ENCODE measurements around the gene SLC5A5. TPM values are rescaled to one million over a fixed set of nuclear protein-coding genes. Genes with fewer than 3 reads are reported as not detected.

SLC5A5 gene
- total RNA-seq, 4 donors from 2014 or later: 0.16 TPM; not detected in 3

DNA sequence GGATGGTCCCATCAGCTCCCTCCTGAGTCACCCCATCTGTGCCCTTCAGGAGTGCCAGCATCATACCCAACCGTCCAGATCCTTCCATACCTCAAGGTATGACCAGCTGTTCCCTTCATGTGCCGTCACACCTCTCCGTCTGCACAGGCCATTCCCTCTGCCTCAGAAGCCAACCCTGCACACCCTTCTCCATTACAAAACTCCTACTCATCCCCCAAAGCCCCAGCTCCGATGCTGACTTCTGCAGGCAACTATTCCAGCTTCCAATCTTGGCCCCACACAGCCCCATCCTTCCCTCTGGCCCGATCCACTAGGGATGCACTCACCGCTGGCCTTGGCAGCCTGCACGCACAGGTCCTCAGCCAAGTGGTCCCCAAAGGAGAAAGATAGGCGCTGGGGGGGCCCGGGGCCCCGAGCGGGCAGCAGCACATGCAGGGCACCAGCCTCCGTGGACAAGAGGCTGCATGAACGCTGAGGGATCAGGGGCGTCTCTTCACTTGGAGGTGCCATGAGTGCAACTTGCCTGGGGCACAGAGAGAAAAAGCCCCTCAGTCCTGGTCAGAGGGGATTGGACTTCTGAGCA lies 27.7 kb upstream of the SLC5A5 start:
- no peak for ATAC-seq
- no peak overlapping the region for H3K27ac ChIP-seq
- H3K4me1 ChIP-seq: peaks cover 0 to 44% (median 9%) of the 10 kb centered on the region in 3 donors
- H3K9me3 ChIP-seq: no peaks in the 10 kb centered on the region
- peaks cover 96% of the 10 kb centered on the region for H3K27me3 ChIP-seq
- WGBS, 2 donors (ENCODE audit: low coverage in 1 of 2): 71 to 78% methylated on average over 4 to 7 of the region's 14 CpGs
- no peaks in the 10 kb centered on the region for H3K36me3 ChIP-seq
- TF ChIP-seq EP300 (IDR thresholded peaks at IDR 0.05) (no peak), POLR2A (IDR thresholded peaks at IDR 0.05) (no peak), POLR2AphosphoS5 (IDR thresholded peaks at IDR 0.05) (no peak)
- TF ChIP-seq, protein P1, sequence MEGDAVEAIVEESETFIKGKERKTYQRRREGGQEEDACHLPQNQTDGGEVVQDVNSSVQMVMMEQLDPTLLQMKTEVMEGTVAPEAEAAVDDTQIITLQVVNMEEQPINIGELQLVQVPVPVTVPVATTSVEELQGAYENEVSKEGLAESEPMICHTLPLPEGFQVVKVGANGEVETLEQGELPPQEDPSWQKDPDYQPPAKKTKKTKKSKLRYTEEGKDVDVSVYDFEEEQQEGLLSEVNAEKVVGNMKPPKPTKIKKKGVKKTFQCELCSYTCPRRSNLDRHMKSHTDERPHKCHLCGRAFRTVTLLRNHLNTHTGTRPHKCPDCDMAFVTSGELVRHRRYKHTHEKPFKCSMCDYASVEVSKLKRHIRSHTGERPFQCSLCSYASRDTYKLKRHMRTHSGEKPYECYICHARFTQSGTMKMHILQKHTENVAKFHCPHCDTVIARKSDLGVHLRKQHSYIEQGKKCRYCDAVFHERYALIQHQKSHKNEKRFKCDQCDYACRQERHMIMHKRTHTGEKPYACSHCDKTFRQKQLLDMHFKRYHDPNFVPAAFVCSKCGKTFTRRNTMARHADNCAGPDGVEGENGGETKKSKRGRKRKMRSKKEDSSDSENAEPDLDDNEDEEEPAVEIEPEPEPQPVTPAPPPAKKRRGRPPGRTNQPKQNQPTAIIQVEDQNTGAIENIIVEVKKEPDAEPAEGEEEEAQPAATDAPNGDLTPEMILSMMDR (IDR thresholded peaks at IDR 0.05): no peak
- H3K4me3 ChIP-seq: no peak overlapping the region

DNA sequence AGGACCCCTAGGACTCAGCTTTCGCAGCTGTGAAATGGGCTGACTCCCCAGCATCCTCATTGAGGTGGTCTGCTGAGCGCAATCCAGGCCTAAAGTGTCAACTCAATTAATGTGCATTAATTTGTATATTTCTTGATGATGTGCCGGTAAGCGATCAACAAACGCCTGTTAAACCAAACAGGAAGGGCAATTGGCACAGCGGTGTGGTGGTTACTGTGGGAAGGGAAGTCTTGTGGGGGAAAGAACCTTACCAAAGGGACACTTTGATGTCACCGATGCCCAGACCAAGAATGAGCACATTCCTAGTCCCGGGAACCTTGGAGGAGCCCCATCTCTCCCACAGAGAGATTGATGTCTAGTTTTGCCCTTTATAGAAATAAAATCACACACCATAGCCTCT lies 25.6 kb upstream of the SLC5A5 start:
- Histone ChIP-seq H3K4me1 (peaks cover 0 to 42% (median 9%) of the 10 kb centered on the region in 3 donors), H3K27ac (no peak overlapping the region), H3K27me3 (peaks cover 79% of the 10 kb centered on the region), H3K4me3 (no peak overlapping the region), H3K36me3 (no peaks in the 10 kb centered on the region), H3K9me3 (no peaks in the 10 kb centered on the region)
- ATAC-seq: no peak
- 77 to 100% methylated on average over 2 to 6 of the region's 8 CpGs for WGBS, 2 donors (ENCODE audit: low coverage in 1 of 2)
- TF ChIP-seq POLR2A (IDR thresholded peaks at IDR 0.05) (no peak), POLR2AphosphoS5 (IDR thresholded peaks at IDR 0.05) (no peak), EP300 (IDR thresholded peaks at IDR 0.05) (no peak)
- TF ChIP-seq, protein P1 (IDR thresholded peaks at IDR 0.05): no peak

DNA sequence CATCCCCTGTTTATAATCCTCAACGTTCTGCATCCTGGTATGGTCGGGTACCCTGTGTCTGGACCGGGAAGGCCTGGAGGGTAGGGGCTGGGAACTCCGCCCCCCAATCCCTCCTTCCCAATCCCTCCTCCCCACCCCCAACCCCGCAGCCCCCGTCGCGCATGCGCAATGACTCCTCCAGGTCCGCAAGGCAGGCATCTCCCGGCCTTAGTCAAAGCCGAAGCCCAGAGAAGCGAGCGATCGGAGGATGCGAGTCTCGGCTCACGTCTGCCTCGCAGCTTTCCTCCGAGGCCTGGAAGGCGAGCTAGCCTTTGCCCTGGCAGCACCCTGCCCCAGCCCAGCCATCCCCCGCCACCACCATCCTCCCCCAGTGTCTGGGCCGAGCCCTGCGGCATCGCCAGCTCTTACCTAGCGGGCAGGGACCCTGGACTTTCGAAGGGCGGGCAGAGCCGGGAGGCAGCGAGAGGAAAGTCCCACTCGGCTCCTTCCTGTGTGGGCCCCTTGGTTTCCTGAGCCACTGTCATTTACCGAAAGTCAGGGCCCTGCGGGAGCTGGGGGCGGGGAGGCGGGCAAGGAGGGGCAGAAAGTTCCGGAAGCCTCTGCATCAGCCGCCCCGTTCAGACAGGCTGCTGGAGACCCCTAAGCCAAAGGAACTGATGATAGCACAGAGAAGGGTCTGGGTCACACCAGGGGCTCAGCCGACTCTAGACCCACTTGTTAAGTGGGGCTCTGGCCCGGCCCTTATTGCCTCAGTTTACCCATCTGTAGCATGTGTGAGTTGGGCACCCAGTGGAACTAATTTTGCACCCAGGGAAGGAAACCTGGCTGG lies 24.0 kb upstream of the SLC5A5 start, which contains the start of gene JAK3:
Gene JAK3, minus strand, starts transcription at position 445 of the 829 bp plus-strand sequence. CDS start 3,565 bp downstream, outside the sequence.
- Histone ChIP-seq H3K4me1 (peaks cover 0 to 26% (median 0%) of the 10 kb centered on the region in 3 donors), H3K27me3 (peaks cover 63% of the 10 kb centered on the region), H3K36me3 (no peaks in the 10 kb centered on the region), H3K27ac (peak within 1 kb of the TSS in 3 of 4 donors; percentile 69 to 74 (median 69)), H3K9me3 (no peaks in the 10 kb centered on the region), H3K4me3 (peak within 1 kb of the TSS; percentile 8 to 48)
- peak; percentile 44 for ATAC-seq
- no peak for TF ChIP-seq EP300 (IDR thresholded peaks at IDR 0.05)
- 2 to 22% methylated on average over 7 of the region's 40 CpGs for WGBS, 2 donors (ENCODE audit: low coverage in 1 of 2)

DNA sequence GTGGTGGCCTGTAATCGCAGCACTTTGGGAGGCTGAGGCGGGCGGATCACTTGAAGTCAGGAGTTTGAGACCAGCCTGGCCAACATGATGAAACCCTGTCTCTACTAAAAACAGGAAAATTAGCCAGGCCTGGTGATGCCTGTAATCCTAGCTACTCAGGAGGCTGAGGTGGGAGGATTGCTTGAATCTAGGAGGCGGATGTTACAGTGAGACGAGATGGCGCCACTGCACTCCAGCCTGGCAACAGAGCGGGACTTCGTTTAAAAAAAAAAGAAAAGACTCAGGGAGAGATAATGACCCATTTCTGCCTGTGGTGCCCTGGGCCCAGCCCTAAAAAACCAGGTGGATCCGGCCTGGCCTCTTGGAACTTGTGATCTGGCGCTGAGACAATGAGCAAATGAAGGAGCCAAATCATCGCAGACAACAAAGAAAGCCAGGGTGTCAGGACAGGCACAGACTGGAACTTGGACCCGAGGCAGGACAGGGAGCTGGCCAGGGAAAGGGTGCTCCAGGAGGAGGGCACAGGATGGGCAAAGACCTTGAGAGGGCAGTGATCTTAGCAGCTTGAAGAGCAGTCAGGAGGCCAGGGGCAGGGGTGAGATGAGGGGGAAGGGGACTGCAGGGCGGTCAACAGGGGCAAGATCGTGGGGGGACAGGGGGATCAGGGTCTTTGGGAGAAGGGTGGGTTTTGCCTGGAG lies 23.0 kb upstream of the SLC5A5 start:
- WGBS, 2 donors (ENCODE audit: low coverage in 1 of 2): 80% methylated on average over 8 to 11 of the region's 14 CpGs
- Histone ChIP-seq H3K4me1 (peaks cover 0 to 22% (median 0%) of the 10 kb centered on the region in 3 donors), H3K9me3 (no peaks in the 10 kb centered on the region), H3K27me3 (peaks cover 53% of the 10 kb centered on the region), H3K36me3 (no peaks in the 10 kb centered on the region), H3K27ac (peak overlapping the region in 3 of 4 donors; percentile 69 to 74 (median 69)), H3K4me3 (no peak overlapping the region)
- no peak for ATAC-seq
- TF ChIP-seq POLR2AphosphoS5 (IDR thresholded peaks at IDR 0.05) (no peak), POLR2A (IDR thresholded peaks at IDR 0.05) (no peak), EP300 (IDR thresholded peaks at IDR 0.05) (no peak)
- TF ChIP-seq, protein P1 (IDR thresholded peaks at IDR 0.05): no peak

DNA sequence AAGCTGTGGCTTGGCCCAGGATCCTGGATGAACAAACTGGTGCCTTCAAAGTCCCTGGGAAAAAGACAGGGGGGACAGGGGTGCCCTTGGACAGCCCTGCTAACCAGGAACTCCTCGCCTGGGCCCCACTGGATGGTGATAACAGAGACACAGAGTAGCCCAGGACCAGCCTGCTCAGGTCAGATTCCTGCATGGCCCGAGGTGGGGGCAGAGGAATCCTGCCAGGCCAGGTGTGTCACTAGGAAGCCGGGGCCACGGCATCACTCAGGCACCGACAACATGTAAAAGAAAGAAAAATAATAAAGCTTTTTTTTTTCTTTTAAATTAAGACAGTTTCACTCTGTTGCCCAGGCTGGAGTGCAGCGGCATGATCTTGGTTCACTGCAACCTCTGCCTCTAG lies 17.7 kb upstream of the SLC5A5 start:
- Histone ChIP-seq H3K27me3 (peaks cover 4% of the 10 kb centered on the region), H3K4me1 (peaks cover 0 to 1% (median 0%) of the 10 kb centered on the region in 3 donors), H3K4me3 (no peak overlapping the region), H3K36me3 (no peaks in the 10 kb centered on the region), H3K9me3 (no peaks in the 10 kb centered on the region), H3K27ac (no peak overlapping the region)
- TF ChIP-seq EP300 (IDR thresholded peaks at IDR 0.05) (no peak), POLR2AphosphoS5 (IDR thresholded peaks at IDR 0.05) (no peak), POLR2A (IDR thresholded peaks at IDR 0.05) (no peak)
- TF ChIP-seq, protein P1 (IDR thresholded peaks at IDR 0.05): no peak
- no peak for ATAC-seq
- WGBS, 2 donors (ENCODE audit: low coverage in 1 of 2): 75 to 78% methylated on average over 5 of the region's 6 CpGs
